Keratinocyte (primary cell): ENCODE data around the gene CCL25. TPM values are rescaled to one million over a fixed set of nuclear protein-coding genes. Genes with fewer than 3 reads are reported as not detected.

Experiments
- DNase-seq: peaks from one replicate; pipeline ENCODE4 v3.0.0-alpha.2; 2011; ENCODE audit warnings: low read depth, missing footprints, low spot score
- FAIRE-seq: peaks from 2 replicates; lab custom pipeline; 2011; peaks lifted over from hg19 to GRCh38; lab: Jason Lieb, UNC
- H2AFZ ChIP-seq: 2 replicates; pipeline ENCODE4 v1.6.0; 2012; ENCODE audit warnings: low read length, control low read depth, inconsistent platforms; ENCODE audit not compliant: control insufficient read depth
- H3K27ac ChIP-seq: 2 replicates; pipeline ENCODE4 v1.5.1; 2011; ENCODE audit warnings: low read length; ENCODE audit not compliant: control insufficient read depth, insufficient read depth
- H3K27me3 ChIP-seq: 3 replicates; pipeline ENCODE4 v1.6.0; 2011; ENCODE audit warnings: low read length; ENCODE audit not compliant: control insufficient read depth, insufficient read depth; ENCODE audit errors: extremely low read depth
- H3K36me3 ChIP-seq, 2 experiments: 2 replicates in 1 of 2; 3 replicates in 1 of 2; pipeline ENCODE4 v1.5.1; 2011; ENCODE audit warnings: low read length in 2 of 2, mild to moderate bottlenecking in 1 of 2; ENCODE audit not compliant: control insufficient read depth in 2 of 2, insufficient read depth in 2 of 2; ENCODE audit errors: extremely low read depth in 1 of 2
- H3K4me1 ChIP-seq: 3 replicates; pipeline ENCODE4 v1.5.1; 2011; ENCODE audit warnings: low read length; ENCODE audit not compliant: control insufficient read depth, insufficient read depth; ENCODE audit errors: extremely low read depth
- H3K4me2 ChIP-seq: 3 replicates; pipeline ENCODE4 v1.6.0; 2011; ENCODE audit warnings: low read depth, low read length; ENCODE audit not compliant: control insufficient read depth, insufficient read depth; ENCODE audit errors: extremely low read depth
- H3K4me3 ChIP-seq, 3 experiments: fragments of 200-600 bp in 1 of 3; sonication (generic) in 1 of 3; 2 replicates in 2 of 3; 3 replicates in 1 of 3; pipeline ENCODE4 v1.5.1; 2011 to 2016; ENCODE audit warnings: low read length in 3 of 3, mild to moderate bottlenecking in 3 of 3, control low read depth in 2 of 3, inconsistent platforms in 1 of 3, low read depth in 1 of 3, mixed read lengths in 1 of 3, mixed run types in 1 of 3, moderate library complexity in 1 of 3; ENCODE audit not compliant: control insufficient read depth in 2 of 3, insufficient read depth in 2 of 3; ENCODE audit errors: extremely low read depth in 1 of 3
- H3K79me2 ChIP-seq: 2 replicates; pipeline ENCODE4 v1.6.0; 2012; ENCODE audit warnings: low read length; ENCODE audit not compliant: control insufficient read depth, insufficient read depth
- H3K9ac ChIP-seq: 3 replicates; pipeline ENCODE4 v1.6.0; 2011; ENCODE audit warnings: low read length; ENCODE audit not compliant: control insufficient read depth, insufficient read depth; ENCODE audit errors: extremely low read depth
- H3K9me1 ChIP-seq: 3 replicates; pipeline ENCODE4 v1.6.0; 2011; ENCODE audit warnings: low read length; ENCODE audit not compliant: control insufficient read depth, insufficient read depth; ENCODE audit errors: extremely low read depth
- H3K9me3 ChIP-seq: 2 replicates; pipeline ENCODE4 v1.5.1; 2012; ENCODE audit warnings: low read depth, low read length; ENCODE audit not compliant: control insufficient read depth
- H4K20me1 ChIP-seq: 3 replicates; pipeline ENCODE4 v1.6.0; 2011; ENCODE audit warnings: low read length; ENCODE audit not compliant: control insufficient read depth, insufficient read depth; ENCODE audit errors: extremely low read depth
- EZH2 ChIP-seq: IDR thresholded peaks from one replicate; pipeline ENCODE4 v1.6.1; 2012; ENCODE audit warnings: inconsistent platforms, mild to moderate bottlenecking, low read length, moderate library complexity
- dilution Hi-C: fragments of 300-500 bp; cut with MboI; formaldehyde crosslinking; loops from one replicate; pipeline ENCODE4 v1.7.0; 2020; ENCODE audit warnings: low sequenced_read_pairs; ENCODE audit not compliant: extremely low pct_ligation_motif_present
- polyA plus RNA-seq, 5 experiments: library from polyadenylated mRNA; depleted of rRNA in 3 of 5; stranded (reverse) in 3 of 5; stranded (forward) in 1 of 5; unstranded in 1 of 5; fragments of >200 nt; gene quantifications; 1 replicate in 1 of 5; 2 replicates in 3 of 5; 3 replicates in 1 of 5; pipeline versions ENCODE4 v1.2.1 to v1.2.3, GENCODE V29; 2011 to 2012; ENCODE audit warnings: missing spikeins in 2 of 5, low read depth in 1 of 5, low replicate concordance in 1 of 5
- TF ChIP-seq, protein P1 (sequence below), 3 experiments: IDR thresholded peaks in 1 of 3; conservative IDR thresholded peaks in 1 of 3; optimal IDR thresholded peaks in 1 of 3; 2 replicates in 2 of 3; 3 replicates in 1 of 3; pipeline versions ENCODE3 to v1.5.1; 2011; ENCODE audit warnings: low read length in 3 of 3, mild to moderate bottlenecking in 3 of 3, moderate library complexity in 2 of 3, control low read depth in 1 of 3, inconsistent platforms in 1 of 3; ENCODE audit not compliant: insufficient read depth in 2 of 3; ENCODE audit errors: extremely low read depth in 1 of 3

CCL25 gene
- polyA plus RNA-seq, 1 donor (not counting 4 experiments of a cell fraction or from before 2014, with no cell fraction given), result not detected

DNA sequence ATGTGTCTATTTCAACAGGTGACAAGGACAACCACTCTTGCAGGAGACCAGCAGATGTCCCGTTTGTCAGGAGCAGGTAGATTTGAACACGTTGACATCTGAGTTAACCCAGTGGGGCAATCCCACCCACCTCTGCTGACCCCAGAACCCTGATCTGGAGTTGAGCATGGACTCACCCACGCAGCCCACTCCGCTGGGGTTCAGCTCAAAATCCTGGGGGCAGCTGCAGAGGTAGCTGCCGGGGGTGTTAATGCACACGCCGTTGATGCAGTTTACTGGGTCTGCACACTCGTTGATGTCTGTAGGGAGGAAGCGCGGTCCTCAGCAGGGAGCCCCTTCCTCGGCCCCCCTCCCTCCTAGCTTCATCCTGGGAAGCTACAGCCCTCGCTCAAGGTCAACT, 56.9 kb downstream of the CCL25 start:
- Histone ChIP-seq H3K4me1 (no peaks in the 10 kb centered on the region), H3K27ac (no peak overlapping the region), H3K79me2 (no peaks in the 10 kb centered on the region), H3K4me2 (no peak overlapping the region), H3K27me3 (no peaks in the 10 kb centered on the region), H3K4me3 (no peak overlapping the region), H3K9me1 (no peaks in the 10 kb centered on the region), H3K9me3 (no peaks in the 10 kb centered on the region), H2AFZ (no peak overlapping the region), H4K20me1 (no peaks in the 10 kb centered on the region), H3K9ac (no peak overlapping the region), H3K36me3 (no peaks in the 10 kb centered on the region)
- no peak for TF ChIP-seq EZH2
- TF ChIP-seq, protein P1, sequence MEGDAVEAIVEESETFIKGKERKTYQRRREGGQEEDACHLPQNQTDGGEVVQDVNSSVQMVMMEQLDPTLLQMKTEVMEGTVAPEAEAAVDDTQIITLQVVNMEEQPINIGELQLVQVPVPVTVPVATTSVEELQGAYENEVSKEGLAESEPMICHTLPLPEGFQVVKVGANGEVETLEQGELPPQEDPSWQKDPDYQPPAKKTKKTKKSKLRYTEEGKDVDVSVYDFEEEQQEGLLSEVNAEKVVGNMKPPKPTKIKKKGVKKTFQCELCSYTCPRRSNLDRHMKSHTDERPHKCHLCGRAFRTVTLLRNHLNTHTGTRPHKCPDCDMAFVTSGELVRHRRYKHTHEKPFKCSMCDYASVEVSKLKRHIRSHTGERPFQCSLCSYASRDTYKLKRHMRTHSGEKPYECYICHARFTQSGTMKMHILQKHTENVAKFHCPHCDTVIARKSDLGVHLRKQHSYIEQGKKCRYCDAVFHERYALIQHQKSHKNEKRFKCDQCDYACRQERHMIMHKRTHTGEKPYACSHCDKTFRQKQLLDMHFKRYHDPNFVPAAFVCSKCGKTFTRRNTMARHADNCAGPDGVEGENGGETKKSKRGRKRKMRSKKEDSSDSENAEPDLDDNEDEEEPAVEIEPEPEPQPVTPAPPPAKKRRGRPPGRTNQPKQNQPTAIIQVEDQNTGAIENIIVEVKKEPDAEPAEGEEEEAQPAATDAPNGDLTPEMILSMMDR (optimal IDR thresholded peaks at IDR 0.05 in 1 of 3, IDR thresholded peaks at IDR 0.05 in 1 of 3, conservative IDR thresholded peaks at IDR 0.05 in 1 of 3; ENCODE audit: extremely low read depth in 1 of 3, insufficient read depth in 2 of 3, low read length in 3 of 3), result no peak
- DNase-seq (no peak), FAIRE-seq (no peak)
- dilution Hi-C loops, result no loop called here

DNA sequence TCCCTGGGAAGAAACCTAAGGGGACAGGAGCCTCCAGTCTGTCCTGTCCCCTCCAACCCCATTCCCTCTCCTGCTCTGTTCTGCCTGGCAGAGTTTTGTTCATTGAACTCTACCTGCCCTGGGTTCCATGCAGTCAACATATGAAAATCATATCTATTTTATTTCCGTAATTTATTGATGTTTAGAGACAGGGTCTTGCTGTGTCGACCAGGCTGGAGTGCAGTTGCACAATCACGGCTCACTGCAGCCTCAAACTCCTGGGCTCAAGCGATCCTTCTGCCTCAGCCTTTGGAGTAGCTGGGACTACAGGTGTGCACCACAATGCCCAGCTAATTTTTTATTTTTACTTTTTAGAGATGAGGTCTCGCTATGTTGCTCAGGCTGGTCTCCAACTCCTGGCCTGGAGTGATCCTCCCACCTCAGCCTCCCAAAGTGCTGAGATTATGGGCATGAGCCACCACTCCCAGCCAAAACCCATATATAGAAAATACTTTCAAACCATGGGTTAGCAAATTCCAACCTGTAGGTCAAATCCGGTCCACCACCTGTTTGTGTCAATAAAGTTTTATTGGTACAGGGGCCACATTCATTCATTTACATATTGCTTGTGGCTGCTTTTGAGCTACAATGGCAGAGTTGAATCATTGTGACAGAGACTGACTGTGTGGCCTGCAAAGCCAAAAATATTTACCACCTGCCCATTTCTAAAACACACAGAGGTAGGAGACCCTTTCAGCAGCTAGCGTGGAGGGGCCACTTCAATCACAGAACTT, 57.5 kb downstream of the CCL25 start:
- Histone ChIP-seq H3K4me2 (no peak overlapping the region), H3K9ac (no peak overlapping the region), H3K27ac (no peak overlapping the region), H3K9me3 (no peaks in the 10 kb centered on the region), H3K36me3 (no peaks in the 10 kb centered on the region), H3K9me1 (no peaks in the 10 kb centered on the region), H4K20me1 (no peaks in the 10 kb centered on the region), H2AFZ (no peak overlapping the region), H3K4me1 (no peaks in the 10 kb centered on the region), H3K4me3 (no peak overlapping the region), H3K27me3 (no peaks in the 10 kb centered on the region), H3K79me2 (no peaks in the 10 kb centered on the region)
- DNase-seq (no peak), FAIRE-seq (no peak)
- dilution Hi-C loops, result no loop called here
- TF ChIP-seq, protein P1 (optimal IDR thresholded peaks at IDR 0.05 in 1 of 3, IDR thresholded peaks at IDR 0.05 in 1 of 3, conservative IDR thresholded peaks at IDR 0.05 in 1 of 3; ENCODE audit: extremely low read depth in 1 of 3, insufficient read depth in 2 of 3, low read length in 3 of 3), result no peak
- no peak for TF ChIP-seq EZH2
